HPDE6-E6E7 (cell line): ENCODE measurements around the gene FBXL22.

Experiments
- DNase-seq: peaks from one replicate; pipeline ENCODE4 v3.0.0; 2011; ENCODE audit warnings: missing footprints; ENCODE audit errors: extremely low spot score

FBXL22 gene

DNA sequence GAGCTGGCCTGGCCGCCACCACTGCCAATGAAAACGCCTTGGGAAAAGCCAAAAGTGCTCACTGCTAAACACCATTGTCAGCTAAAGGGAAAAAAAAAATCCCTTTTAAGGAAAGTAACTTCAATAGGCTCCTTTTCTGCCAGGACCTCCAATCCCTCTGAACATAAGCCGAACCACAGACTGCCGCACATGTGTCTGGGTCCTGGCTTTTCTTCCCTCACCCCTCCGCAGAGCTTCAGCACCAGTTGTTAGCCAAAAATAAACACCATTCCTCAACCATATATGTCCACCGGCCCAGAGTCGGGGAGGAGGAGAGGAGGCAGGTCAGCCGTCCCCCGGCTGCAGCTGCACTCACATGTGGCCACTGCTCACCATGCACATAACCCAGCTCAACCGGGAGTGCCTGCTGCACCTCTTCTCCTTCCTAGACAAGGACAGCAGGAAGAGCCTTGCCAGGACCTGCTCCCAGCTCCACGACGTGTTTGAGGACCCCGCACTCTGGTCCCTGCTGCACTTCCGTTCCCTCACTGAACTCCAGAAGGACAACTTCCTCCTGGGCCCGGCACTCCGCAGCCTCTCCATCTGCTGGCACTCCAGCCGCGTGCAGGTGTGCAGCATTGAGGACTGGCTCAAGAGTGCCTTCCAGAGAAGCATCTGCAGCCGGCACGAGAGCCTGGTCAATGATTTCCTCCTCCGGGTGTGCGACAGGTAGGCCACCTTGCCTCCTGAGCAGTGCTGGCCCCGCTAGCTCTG is at the start of gene FBXL22:
TSS of gene FBXL22 (plus strand) at position 350 of the 753 bp plus-strand sequence. CDS start at position 356, 6 bp downstream.
- no peak for DNase-seq

GRCh38 chr15:63551400-63551799 is 45.8 kb upstream of the FBXL22 start:
- no peak for DNase-seq

GRCh38 chr15:63553388-63553791 is 43.8 kb upstream of the FBXL22 start:
- no peak for DNase-seq

DNA sequence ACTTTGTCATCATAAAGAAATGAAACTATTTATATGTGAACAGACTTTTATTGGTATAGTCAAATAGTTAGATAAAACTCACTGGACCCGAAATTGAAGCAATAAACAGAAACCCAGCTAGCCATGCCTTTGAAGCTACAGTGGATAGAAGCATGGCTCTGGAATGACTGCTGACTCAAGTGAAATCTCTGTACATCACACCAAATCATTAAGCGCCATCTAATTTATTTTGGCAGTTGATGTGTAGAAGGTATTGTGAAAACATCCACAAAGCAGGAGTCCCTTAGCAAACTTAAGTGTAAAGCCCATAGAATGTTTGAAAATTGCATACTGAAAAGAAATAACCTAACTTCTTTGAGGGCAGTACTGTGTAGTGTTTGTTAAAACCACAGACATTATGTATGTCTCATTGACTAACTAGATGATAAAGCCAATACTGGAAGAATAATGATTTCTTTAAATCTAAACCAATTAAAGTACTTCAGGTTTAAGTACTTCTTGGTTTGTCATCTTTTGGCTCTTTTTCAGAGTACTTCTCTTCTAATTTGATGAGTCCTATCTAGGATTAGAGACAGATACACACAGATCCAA is 42.8 kb upstream of the FBXL22 start:
- DNase-seq = no peak

DNA sequence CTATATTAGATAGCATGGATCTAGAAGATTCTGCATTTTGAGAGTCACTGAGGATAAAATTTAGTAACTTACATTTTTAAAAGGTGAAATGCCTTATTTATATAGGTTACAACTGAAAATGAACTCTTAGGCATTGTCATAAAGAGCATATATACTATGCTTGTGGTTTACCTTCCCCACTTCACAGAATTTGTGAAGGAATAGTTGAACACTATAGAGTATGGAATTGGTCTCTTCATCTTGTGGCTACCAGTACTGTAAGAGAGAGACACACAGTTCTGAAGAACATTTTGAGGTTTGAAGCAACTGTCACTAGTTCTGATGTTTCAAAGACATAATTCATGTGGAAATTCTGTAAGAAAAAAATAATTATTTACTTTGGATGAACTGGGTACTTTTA is 41.7 kb upstream of the FBXL22 start:
- no peak for DNase-seq

- no peak for DNase-seq
These were observed 40.9 kb upstream of the FBXL22 start for GRCh38 chr15:63556246-63556645.

GRCh38 chr15:63556736-63557135 is 40.5 kb upstream of the FBXL22 start:
- DNase-seq = no peak

GRCh38 chr15:63559753-63560152 is 37.4 kb upstream of the FBXL22 start:
- DNase-seq = no peak

DNA sequence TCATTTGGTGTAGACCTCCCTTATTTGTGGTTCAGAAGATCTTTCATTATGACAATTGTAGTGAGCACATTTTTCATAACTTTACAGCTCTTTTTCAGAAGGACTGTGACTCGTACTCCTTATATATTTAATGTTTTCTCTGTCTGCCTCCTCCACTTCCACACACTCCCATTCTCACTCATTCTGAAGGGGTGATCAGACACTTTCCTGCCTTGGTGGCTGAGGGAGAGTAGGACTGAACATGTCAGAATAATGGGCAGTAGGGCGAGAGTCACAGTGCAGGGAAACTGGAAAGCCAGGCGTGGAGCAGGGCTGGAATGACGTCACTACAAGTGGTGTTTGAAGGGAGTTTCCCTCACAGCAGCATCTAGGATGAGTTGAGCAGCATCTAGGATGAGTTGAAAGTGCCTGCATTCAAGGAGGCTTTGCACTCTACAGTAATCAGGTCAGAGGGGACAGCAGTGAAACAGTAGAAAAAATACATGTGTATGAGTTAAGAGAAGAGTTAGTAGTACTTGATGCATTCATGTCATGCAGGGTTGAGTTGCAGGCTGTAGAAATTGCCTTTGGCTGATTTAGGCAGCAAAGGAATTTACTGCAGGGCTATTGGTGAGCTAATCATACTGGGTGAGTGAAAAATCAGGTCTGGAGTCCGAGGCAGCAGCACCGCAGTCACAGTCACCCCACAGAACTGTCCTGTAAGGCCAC is 36.3 kb upstream of the FBXL22 start:
- DNase-seq = no peak

- DNase-seq = no peak
These were observed 33.1 kb upstream of the FBXL22 start for GRCh38 chr15:63564093-63564492.

DNA sequence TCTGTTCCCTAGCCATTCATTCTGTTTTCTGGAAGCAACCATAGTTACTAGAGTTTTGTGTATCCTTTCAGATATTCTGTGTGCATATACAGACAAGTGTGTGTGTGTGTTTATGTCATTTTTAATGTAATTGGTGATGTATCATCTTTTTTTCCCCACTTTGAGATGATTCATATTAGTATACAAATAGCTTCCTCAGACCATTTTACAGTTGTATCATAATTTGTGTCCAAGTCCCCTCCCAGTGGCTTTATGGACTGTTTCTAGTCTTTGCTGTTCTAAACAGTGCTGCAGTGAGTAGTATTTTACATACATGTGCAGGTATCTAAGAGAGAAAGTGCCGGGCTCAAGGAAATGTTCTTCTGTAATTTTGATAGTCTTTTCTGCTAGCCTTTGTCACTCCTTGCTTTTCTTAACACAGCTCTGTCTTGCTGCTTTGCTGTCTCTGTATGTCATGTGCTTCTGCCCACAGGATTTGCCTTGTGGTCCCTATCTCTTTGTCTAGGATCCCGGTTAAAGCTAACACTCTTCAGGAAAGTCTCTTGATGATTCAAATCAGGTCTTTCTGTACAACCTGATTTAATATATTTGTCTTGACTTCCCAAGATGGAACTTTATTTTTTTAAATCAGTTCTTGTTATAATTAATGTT is 31.5 kb upstream of the FBXL22 start:
- no peak for DNase-seq

GRCh38 chr15:63572749-63573464 is 24.3 kb upstream of the FBXL22 start:
- no peak for DNase-seq

GRCh38 chr15:63573533-63573932 is 23.7 kb upstream of the FBXL22 start:
- no peak for DNase-seq

DNA sequence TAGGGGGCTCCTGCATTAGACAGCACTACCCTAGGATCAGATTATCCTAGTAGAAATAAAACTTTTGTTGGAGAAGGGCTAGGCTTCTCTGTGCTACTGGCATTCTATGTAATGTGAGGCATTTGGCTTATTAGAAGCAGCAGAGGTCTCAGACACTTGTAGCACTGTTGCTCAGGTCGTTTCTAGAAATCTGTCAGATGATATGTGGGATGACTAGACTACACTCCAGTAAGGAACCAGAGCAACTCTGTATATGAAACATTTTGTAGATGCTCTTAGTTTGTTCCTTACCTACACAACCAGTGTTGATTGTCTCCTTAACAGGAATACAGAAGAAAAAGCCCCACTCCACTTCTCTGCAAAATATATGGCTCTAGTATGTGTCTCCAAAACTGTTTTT is 21.9 kb upstream of the FBXL22 start:
- no peak for DNase-seq

DNA sequence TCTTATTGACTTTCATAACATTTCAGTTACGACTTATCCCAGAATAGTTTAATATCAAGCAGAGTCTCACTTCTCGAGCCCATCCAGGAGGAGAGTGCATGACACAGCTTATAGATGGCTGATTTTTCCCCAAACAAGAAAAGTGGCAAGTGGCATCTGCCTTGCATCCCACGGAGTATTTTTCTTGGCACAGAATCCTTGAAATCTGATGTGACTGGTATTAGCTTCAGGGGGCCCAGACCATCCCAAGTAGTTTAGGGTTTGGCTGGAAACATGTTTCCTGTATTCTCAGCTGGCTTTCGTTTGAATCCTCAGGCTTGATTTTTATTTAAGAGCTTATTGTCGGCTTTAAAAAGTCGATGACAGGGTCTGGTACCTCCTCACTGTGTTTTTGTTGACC is 20.7 kb upstream of the FBXL22 start:
- no peak for DNase-seq

DNA sequence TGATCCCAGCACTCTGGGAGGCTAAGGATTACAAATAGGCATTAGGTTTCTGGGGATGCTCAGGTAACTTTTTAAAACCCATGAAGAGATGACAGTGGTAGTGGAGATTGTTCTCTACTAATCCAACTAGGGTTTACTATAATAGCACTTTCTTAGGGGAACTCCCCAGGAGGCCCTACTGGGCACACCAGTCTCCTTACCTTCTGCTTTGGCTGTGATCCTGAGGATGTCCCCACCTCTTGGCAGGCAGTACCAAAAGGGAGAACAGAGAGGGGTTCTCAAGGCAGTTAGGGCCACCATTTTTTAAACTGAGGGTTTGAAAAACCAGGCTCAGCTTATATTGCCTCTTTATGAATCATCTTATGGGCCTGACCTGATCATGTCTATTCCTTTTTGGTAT is 15.0 kb upstream of the FBXL22 start:
- no peak for DNase-seq

GRCh38 chr15:63582718-63583426 is 14.3 kb upstream of the FBXL22 start:
- DNase-seq = no peak

GRCh38 chr15:63586790-63587189 is 10.4 kb upstream of the FBXL22 start:
- DNase-seq = no peak

GRCh38 chr15:63587527-63587926 is 9.7 kb upstream of the FBXL22 start:
- no peak for DNase-seq

DNA sequence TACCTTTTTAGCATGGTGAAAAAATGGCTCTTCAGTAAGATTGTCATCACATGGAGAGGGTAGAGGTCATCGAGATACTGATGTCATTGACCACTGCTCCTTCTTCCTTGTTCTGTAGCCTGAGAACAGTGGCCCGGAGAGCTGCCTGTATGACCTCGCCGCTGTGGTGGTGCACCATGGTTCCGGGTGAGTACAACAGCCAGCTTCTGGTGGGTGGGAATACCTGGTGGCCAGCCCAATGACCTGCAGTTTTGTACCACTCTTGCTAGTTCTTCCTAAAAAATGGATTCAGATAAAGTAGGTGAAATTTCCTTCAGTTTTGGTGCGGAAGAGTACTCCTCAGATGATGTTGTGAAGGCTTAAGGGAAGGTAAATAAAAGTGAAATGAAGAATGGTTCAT is 8.4 kb upstream of the FBXL22 start:
- no peak for DNase-seq
